NT2/D1 (cell line): Measurements from ENCODE around the gene MAN1A2.

Experiments used
- DNase-seq: peaks from one replicate; pipeline ENCODE4 v3.0.0-alpha.2; 2011; ENCODE audit warnings: low read depth, low spot score
- H3K27me3 ChIP-seq: 2 replicates; pipeline ENCODE4 v1.6.0; 2011; ENCODE audit warnings: mild to moderate bottlenecking; ENCODE audit not compliant: insufficient read length, insufficient read depth
- H3K36me3 ChIP-seq: 2 replicates; pipeline ENCODE4 v1.6.1; 2011; ENCODE audit warnings: mild to moderate bottlenecking, low read length, mixed read lengths; ENCODE audit not compliant: insufficient read depth, insufficient read length
- H3K4me1 ChIP-seq: 2 replicates; pipeline ENCODE4 v1.5.1; 2011; ENCODE audit not compliant: insufficient read depth, insufficient read length
- H3K4me3 ChIP-seq: 2 replicates; pipeline ENCODE4 v1.5.1; 2011; ENCODE audit warnings: low read depth; ENCODE audit not compliant: insufficient read length
- H3K9ac ChIP-seq: 2 replicates; pipeline ENCODE4 v1.6.0; 2011; ENCODE audit warnings: low read depth; ENCODE audit not compliant: insufficient read length
- H3K9me3 ChIP-seq: 2 replicates; pipeline ENCODE4 v1.5.1; 2011; ENCODE audit warnings: mild to moderate bottlenecking, low read length; ENCODE audit not compliant: insufficient read depth
- SUZ12 ChIP-seq: IDR thresholded peaks from 2 replicates; pipeline ENCODE4 v1.6.1; 2011; ENCODE audit not compliant: insufficient read length, insufficient read depth; ENCODE audit errors: extremely low read depth
- YY1 ChIP-seq: IDR thresholded peaks from 2 replicates; pipeline ENCODE4 v1.6.1; 2011; ENCODE audit not compliant: insufficient read length, insufficient read depth
- ZNF274 ChIP-seq: IDR thresholded peaks from 2 replicates; pipeline ENCODE4 v1.6.1; 2011; ENCODE audit warnings: mild to moderate bottlenecking, low read depth, low read length

MAN1A2 gene

DNA sequence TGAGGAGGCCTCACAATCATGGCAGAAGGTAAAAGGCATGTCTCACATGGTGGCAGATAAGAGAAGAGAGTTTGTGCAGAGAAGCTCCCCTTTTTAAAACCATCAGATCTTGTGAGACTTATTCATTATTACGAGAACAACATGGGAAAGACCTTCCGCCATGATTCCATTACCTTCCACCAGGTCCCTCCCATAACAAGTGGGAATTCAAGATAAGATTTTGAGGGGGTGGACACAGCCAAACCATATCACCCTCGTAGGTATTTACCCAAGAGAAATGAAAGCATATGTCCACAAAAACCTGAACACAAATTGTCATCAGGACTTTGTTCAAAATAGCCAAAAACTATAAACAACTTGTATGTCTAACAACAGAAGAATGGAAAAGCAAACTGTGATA is 192.7 kb downstream of the MAN1A2 start:
- Histone ChIP-seq H3K4me1 (no peaks in the 10 kb centered on the region), H3K4me3 (no peak overlapping the region), H3K9me3 (peaks cover 19% of the 10 kb centered on the region; the same call in 1 of the 2 replicates), H3K27me3 (no peaks in the 10 kb centered on the region), H3K9ac (no peak overlapping the region), H3K36me3 (no peaks in the 10 kb centered on the region)
- no peak for DNase-seq
- TF ChIP-seq ZNF274: no peak

DNA sequence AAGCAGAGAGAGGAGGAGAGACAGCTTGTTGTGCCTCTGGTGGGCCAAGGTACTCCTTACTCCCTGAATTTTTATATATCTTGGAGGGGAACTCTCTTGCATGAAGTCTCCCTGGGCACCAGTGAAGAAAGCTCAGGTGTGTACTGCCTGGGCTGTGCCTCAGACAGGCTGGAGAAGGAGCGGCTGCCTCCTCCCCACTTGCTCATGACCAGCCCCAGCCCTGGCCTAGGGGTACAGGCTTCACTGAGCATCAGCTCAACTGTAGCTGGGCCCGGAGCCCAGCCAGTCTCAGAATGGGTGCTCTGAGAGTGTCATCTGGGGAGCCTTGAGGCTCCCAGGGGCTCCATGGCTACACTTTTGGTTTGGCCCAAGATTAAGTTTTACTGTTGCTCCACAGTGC is 193.8 kb downstream of the MAN1A2 start:
- no peaks in the 10 kb centered on the region for H3K27me3 ChIP-seq
- H3K9ac ChIP-seq: no peak overlapping the region
- DNase-seq: no peak
- H3K4me3 ChIP-seq: no peak overlapping the region
- TF ChIP-seq ZNF274 (no peak), SUZ12 (no peak), YY1 (no peak)
- H3K36me3 ChIP-seq: no peaks in the 10 kb centered on the region
- H3K4me1 ChIP-seq: no peaks in the 10 kb centered on the region
- H3K9me3 ChIP-seq: peaks cover 19% of the 10 kb centered on the region; the same call in 1 of the 2 replicates

- no peak overlapping the region for H3K9ac ChIP-seq
- no peak for TF ChIP-seq YY1
- TF ChIP-seq ZNF274: no peak
- no peak for TF ChIP-seq SUZ12
- no peaks in the 10 kb centered on the region for H3K36me3 ChIP-seq
- DNase-seq: no peak
- H3K4me3 ChIP-seq: no peak overlapping the region
- H3K27me3 ChIP-seq: no peaks in the 10 kb centered on the region
- peaks cover 19% of the 10 kb centered on the region; the same call in 1 of the 2 replicates for H3K9me3 ChIP-seq
- H3K4me1 ChIP-seq: no peaks in the 10 kb centered on the region
These were observed 194.3 kb downstream of the MAN1A2 start for GRCh38 chr1:117561551-117561950.

GRCh38 chr1:117562581-117563491 is 195.6 kb downstream of the MAN1A2 start:
- DNase-seq: no peak
- Histone ChIP-seq H3K9me3 (peaks cover 19% of the 10 kb centered on the region; the same call in 1 of the 2 replicates), H3K36me3 (no peaks in the 10 kb centered on the region), H3K4me1 (no peaks in the 10 kb centered on the region), H3K4me3 (no peak overlapping the region), H3K9ac (no peak overlapping the region), H3K27me3 (no peaks in the 10 kb centered on the region)
- TF ChIP-seq ZNF274 (no peak), YY1 (no peak)

DNA sequence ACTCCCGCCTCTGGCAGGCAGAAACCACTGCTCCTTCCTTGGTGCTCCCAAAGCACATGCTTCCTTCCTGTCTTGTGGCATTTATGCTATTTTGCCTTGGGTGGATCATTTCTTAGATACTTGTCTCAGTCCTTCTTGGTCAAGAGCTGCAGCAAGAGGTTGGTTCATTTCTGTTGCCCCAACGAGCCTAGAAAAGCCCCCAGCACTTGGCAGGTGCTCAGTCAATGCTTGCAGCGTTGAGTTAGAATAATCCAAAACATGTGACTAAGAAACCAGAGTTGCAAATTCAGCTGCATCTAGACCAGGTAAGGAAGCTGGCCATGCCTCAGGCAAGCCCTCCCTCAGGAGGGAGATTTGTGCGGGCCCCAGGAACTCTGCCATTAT is 196.2 kb downstream of the MAN1A2 start:
- no peaks in the 10 kb centered on the region for H3K4me1 ChIP-seq
- DNase-seq: no peak
- H3K27me3 ChIP-seq: no peaks in the 10 kb centered on the region
- TF ChIP-seq YY1 (no peak), ZNF274 (no peak), SUZ12 (no peak)
- no peak overlapping the region for H3K9ac ChIP-seq
- H3K9me3 ChIP-seq: peaks cover 17% of the 10 kb centered on the region; the same call in 1 of the 2 replicates
- no peak overlapping the region for H3K4me3 ChIP-seq
- H3K36me3 ChIP-seq: no peaks in the 10 kb centered on the region

- Histone ChIP-seq H3K9me3 (peaks cover 8% of the 10 kb centered on the region; the same call in 1 of the 2 replicates), H3K27me3 (no peaks in the 10 kb centered on the region), H3K4me1 (no peaks in the 10 kb centered on the region), H3K36me3 (no peaks in the 10 kb centered on the region), H3K9ac (no peak overlapping the region), H3K4me3 (no peak overlapping the region)
- no peak for DNase-seq
- TF ChIP-seq ZNF274 (no peak), SUZ12 (no peak), YY1 (no peak)
These were observed 197.2 kb downstream of the MAN1A2 start for GRCh38 chr1:117564227-117565075.

DNA sequence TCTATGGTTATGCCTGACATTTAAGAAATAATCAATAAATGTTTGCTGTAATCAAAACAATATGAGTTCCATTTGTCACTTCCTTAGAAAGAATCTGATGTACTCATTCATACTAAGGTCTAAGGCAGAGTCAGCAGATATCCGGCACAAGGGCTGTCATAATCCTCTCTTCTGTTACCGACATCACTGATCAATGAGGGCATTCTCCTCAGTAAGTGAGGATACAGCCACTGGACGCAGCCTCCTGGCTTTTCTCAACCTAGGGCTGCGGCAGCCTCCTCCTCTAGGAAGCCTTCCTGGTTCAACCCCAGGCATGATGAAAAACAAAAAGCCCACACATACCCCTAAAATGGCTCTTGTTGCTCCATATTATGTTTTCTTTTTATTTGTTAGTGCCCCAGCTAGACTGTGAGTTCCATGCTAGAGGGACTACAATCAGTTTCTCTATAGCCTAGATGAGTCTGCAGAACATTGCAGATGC is 197.9 kb downstream of the MAN1A2 start:
- Histone ChIP-seq H3K36me3 (no peaks in the 10 kb centered on the region), H3K27me3 (no peaks in the 10 kb centered on the region), H3K9me3 (peaks cover 1% of the 10 kb centered on the region; the same call in 1 of the 2 replicates), H3K9ac (no peak overlapping the region), H3K4me1 (no peaks in the 10 kb centered on the region), H3K4me3 (no peak overlapping the region)
- no peak for TF ChIP-seq SUZ12
- TF ChIP-seq ZNF274: no peak
- TF ChIP-seq YY1: no peak
- no peak for DNase-seq
